Stimulated activated CD4-positive, alpha-beta T cell treated with anti-CD3 and anti-CD28 coated beads, Interleukin-1b, Interleukin-23, amount 100 ng/mL, for 24 hours (primary cell): Measurements from ENCODE around the gene THEM4.

Source experiments
- DNase-seq, 4 experiments: peaks; one replicate each; pipeline ENCODE4 v3.0.0-alpha.2; 2020; ENCODE audit warnings: low read depth in 4 of 4, low spot score in 1 of 4

THEM4 gene

DNA sequence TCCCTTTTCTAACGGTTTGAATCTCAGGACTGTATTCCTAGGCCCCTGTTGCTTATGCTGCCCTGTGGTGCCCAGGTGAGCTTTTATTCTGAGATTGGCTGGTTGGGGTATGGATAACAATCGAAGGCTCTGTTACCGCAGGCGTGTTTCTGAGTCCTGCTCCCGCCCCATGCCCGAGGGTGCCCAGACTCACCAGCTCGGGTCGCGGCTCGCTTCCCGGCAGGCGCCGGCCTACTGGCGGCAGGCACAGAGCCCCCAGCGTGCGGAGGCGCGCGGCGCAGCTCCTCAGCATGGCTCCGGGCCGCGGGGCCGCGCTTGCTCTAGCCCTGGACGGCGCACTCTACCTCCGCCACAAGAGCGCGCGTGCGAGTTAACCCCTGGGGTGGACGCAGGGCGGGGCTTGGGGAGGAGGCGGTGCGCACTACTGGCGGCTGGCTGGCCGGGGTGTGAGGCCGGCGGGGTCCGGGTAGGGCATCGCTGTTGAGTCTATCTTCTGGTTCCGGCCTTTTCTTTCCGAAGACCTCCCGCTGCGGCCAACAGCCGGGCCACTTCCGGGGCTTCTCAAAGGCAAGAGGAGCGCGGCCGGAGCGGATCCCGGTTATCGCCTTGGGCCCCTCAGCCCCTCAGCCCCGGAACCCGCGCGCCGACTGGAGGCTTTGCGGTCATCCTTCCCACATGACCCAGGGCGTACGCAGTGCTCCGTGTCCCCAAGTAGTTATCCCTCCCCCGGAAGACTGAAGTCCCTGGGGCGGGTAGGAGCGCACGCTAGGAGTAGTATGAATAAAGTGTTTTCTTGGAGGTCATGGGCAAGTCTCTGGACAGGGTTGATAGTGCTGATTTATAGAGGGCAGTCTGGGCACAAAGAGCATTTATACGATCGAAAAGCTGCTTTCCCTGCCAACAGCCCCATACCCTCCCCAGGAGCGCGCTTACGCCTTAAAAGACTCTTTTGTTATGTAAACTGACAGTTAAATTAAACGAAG lies at the start of gene THEM4:
Gene THEM4, minus strand, starts transcription at position 345 of the 983 bp plus-strand sequence. Its CDS starts 53 bp downstream, at position 292.
- DNase-seq: peak; percentile 91 to 96 (median 92)

DNA sequence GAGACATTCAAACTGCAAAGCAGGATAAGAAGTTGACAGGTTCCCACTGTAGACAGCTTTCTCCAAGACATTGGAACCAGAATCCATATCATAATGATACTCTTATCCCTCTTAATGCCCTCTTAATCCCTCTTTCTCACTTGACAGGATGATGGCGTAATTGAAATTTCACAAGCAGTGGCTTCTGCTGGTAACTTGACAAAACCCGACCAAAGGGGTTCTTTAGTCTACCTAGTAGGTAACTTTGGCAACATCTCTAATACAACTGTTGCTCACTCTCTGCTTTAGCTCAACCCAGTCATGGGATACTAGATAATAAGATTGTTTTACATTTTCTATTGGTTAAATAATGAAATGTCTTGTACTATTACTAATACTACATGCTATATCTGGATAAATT lies 49.6 kb upstream of the THEM4 start:
- no peak for DNase-seq

DNA sequence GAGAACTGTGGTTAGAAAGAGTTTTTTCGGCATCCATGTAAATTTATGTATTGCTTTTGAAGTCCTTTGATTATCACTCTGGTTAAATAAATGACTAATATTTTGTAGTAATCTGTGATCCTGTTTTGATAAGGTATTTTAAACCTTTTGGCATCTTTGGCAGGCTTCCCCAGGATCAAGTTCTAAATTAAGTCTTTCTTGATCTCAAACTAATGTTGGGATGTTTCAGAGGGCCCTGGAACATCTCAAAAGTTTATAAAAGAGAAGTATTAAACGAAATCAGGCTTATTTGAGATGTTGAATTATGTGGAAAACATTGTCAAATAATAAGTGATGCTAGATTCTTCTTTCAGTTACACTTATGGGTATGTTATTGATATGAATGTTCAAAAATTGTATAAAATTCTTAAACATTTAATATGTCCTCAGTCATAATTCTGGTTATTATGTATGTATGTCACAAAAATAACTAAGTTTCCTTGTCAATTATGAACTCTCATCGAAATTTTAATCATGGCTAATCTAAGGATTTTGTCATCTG lies 47.7 kb upstream of the THEM4 start:
- DNase-seq: no peak

DNA sequence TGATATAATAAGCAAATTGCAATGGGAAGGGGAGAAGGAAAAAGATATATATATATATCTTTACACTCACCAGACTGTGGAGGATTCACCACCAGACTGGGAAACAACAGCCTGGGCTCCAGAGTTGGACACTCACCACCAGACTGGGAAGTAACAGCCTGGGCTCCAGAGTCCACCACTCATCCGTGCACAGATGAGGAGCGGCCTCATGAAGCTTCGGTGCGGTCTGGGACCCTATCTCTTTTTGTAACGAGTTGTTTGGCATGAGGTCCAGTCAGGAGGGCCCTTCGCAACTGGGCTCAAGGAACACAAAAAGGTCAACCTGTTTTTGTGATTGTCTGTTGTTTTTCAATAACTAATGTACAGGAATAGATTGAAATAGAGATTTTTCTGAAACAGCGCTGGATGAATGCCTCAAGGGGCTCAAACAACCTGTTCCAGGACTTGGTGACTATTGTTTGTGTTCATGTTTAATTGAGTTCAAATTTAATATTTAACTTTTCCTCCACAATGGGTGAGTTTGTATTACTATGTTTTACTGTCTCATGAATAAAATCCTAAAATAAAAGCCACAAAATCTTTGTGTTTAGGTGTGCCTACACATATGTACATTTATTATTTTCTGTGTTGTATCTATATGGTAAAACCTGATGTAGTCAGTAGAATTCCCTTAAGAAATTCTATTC lies 44.2 kb upstream of the THEM4 start:
- DNase-seq: no peak

DNA sequence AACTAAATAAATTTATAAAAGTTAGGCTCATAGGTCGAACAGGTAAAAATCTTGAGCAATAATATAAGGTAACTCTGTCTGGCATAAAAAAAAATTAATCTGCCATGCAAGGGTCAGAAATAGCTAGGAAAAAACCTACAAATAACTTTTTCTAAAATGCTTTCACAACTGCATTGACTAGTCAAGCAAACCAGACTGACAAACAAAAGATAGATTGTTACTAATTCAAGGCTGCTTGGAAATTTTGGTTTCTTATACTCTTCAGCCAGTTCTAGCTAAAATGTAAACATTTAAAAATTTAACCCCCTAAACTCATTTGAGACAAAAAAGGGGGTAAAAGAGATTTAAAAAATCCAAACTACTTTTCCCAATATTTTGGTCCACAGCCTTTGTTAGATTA lies 43.5 kb upstream of the THEM4 start:
- no peak for DNase-seq

DNA sequence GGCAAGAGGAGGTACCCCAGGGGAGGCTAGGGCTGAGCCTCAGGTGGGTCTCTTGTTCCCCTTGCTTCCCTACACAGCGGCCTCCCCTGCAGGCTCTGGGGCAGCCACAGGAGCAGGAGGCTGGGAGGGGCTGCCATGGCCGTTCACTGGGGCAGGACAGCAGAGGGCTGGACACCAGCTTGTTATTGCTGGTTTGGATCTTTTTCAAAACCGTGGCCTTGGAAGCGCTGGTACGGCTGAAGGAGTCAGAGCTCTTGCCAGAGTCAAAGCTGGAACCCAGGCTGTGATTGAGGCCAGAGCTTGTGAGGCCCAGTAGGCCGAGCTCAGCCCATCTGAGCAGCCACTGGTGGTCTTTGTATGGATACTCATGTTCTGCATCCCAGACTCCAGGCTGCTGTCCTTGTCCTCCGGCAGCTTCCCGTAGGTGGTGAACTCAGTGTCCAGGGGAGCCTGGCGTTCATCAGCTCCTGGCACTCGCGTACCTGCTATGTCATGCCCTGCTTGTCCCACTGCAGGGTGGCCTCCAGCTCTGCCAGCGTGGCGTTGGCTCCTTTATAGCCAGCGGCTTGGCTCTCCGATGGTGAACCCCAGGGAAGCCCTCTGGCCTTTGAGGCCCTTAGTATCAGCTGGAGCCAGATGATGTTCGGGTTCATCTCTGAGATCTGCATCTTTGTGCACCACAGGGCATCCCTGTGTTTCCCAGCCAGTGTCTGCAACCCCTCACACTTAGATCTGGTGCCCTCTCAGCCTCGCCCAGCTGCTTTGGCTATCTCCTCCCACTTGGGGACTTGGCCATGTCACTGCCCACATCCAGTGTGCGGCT lies 40.3 kb upstream of the THEM4 start:
- DNase-seq: no peak

DNA sequence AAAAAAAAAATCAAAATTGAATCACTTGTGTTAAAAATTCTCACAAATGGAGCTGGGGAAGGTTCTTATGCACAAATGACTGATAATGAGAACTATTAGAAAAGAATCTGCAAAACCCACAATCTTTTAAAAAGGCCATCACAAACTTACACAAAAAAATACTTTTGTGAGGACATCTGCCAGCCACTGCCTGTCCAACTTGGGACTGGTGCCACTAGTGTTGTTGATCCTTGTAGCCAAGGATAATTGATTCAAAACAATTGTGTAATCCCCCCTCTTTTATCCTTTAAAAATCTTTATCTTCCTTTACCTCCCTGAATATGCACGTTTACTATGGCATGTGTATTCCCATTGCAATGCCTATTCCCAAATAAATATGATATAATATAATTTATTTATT lies 39.2 kb upstream of the THEM4 start:
- DNase-seq: no peak

DNA sequence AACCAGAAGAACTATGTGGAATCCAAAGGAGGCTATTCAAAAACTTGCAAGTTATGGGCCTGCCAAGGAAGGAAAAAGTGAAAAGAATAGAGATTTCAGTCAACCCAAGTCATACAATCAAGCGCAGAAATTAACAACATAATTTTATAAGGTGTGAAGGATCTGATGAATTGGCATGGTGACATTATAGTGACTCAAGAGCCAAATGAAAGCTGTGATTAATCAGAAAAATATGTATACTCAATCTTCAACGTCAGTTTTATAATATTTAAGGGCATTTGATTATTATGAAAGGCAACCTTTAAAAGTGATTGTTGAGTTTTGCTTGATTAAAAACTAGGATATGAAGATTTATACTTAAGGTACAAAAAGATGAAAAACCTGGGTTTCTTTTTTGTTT lies 37.8 kb upstream of the THEM4 start:
- DNase-seq: no peak

DNA sequence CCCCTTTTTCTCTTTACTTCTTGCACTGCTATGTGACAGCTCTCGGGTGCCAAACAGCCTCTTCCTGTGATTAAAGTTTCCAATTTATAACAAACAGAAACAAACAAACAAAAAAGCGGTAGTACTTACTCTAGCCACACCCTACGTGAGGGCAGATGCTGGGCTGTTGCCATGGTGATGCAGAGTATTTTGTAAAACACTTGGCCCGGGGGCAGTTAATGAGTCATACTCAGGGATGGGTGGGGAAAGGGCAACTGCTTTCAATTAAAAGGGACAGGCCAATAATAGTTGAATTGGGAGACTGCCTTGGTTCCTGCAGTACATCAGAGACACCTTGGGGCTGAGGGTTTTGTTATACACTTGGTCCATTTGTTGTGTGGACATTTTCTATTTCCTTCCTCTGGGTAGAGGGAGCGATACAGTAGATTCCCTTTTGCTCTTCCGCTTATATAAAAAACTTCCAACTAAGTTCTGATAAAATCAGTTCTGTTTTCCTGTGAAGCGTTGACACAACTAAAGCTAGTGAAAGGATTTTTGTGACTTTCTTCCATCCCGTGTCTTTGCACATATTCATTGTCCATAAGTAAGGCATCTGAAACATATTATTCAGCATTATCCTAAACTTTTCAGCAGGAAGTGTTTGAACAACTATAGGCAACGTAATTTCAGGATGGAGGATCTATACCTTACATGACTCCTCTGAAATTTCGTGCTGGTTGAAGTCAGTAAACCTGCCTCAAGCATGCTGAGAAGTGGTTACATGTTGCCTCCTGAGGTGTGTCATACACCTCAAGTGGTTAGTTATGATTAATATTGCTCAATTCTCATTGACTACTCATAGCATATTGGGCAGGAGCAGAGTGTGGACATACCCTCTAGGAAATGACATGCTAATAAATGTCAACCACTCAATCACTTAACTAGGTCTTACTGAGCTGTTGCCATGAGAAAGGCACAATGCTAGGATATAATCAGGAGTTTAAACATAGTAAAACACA lies 36.7 kb upstream of the THEM4 start:
- peak; percentile 17 to 45 (median 40) for DNase-seq

DNA sequence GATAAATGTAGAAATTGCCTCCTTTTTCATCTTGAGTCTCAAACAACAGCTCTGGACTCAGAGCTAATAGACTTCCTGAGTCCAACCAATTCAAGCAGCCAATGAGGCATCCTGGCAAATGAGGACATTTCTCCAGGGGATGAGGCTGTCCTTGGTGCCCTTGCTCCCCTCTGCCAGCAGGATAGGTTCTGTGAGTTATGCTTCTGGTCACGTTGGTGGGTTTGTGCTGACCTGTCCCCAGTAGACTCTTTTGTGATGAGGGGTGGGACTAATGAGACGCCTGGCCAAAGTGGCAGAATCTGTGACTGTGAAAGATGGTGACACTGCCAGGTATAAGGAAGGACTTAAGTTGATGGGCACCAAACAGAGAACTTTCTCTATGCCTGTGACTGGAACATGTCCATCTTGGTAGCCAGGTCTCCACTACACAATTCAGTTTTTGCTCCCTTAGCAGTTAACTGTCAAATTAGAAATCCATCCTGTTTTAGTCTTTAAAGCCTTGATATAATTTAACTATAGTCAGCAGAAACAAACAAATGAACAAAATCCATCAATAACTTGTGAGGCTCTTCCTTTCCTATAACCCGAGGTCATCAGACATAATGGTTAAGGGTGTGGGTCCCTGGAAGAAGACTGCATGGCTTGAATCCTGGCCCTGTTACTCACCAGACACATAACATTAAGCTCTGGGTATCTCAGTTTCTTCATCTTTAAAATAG lies 35.7 kb upstream of the THEM4 start:
- no peak for DNase-seq

DNA sequence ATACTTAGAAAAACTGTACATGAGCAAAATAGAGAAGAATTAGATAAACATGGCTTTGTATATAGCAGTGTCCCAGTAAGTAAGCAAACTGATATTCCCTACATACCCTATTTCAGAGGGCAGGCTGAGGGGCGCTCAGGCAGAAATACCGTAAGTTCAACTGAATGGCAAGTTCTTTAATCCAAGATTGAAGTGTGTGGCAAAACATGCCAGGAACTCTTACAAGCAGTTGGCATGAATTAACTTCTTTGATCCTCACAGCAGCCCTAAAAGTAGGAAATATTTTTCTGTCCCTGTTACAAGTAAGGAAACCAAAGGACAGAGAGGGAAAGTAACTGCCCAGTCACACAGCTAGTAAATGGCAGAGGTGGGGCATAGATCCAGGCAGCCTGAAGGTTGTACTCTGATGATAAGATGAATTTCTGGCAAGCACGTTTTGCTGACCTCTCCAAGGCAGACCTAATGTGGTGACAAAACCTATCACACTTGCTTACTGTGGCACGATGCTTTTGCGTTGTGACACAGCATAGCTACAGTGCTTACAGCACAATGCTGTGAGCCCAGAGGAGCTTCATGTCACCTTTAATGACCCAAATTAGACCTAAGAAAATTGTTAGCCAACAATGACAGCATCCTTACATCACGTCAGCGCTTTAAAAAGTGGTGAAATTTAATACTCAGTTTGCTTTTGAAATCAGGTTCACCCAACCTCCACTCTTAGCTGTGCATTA lies 35.0 kb upstream of the THEM4 start:
- DNase-seq: no peak

DNA sequence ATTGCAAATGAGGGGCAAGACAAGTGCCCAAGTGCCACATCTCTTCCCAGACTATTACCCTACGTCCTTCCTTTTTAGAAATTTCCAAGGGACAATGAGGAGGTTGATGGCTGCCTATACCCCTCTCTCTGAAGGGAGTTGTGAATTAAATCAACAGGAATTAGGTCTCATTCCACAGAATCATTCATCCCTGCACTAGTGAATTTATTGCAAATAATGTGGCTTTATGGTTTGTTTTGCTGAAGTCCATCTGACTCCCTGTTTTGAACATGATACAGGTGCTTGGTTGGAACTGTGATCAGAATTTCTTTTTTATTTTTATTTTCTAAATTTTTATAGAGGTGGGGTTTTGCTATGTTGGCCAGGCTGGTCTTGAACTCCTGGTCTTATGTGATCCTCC lies 34.3 kb upstream of the THEM4 start:
- no peak for DNase-seq

DNA sequence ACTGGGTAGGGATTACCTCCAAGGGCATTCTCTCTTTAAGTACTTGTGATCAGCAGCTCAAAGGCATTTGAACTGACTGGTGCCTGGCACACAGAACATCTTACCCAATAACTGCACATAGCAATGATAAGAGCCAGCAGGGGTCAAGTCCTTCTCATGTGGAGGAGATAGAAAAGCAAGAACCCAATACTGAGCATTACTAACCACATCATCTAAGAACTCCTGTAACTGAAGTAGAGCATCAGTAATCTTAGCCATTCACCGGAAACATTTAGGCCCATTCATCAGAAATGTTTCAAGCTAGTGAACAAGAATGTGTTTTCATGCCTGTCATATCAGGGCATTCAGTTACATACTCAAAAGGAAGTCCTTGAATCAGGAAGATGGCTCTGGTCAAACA lies 33.6 kb upstream of the THEM4 start:
- DNase-seq: no peak

DNA sequence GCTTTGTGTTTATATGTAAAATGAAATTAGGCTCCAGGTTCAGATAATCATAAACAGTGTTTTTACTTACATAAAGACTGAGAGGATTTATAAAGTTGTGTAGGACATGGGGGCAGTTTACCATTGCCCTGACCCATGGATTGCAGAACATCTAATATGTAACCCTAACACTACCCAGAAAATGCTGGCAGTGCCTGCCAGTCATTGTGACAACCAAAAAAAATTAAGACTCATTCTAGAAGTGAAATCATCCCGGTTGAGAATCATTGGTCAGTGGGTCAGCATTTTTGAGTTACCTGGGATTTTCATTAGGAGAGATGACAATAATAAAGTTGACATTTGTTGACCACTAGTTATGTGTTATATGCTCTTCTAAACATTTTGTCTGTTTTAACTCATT lies 31.2 kb upstream of the THEM4 start:
- DNase-seq: no peak

DNA sequence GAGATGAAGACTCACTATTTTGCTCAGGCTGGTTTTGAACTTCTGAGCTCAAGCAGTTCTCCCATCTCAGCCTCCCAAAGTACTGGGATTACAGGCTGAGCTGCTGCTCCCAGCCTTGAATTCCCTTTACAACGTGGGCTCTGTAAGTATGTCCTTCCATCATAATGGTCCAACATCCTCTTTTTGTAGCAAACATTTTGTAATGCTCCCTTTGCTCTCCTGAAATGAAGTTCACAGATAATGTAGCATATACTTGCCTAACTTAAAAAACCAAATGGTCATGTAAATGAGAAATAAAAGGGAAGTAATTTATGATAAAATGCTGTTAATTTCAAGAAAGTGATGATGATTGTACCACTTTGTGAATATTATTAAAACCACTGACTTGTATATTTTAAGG lies 30.5 kb upstream of the THEM4 start:
- no peak for DNase-seq

DNA sequence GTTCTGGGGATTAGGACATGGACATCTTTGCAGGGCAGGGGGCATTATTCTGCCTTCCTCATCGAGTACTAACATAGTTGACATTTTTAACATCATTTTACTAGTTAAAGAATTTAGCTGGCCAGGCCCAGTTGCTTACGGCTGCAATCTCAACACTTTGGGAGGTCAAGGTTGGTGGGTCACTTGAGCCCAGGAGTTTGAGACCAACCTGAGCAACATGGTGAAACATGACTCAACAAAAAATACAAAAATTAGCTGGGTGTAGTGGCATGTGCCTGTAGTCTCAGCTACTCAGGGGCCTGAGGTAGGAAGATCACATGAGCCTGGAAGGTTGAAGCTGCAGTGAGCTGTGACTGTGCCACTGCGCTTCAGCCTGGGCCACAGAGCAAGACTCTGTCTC lies 29.8 kb upstream of the THEM4 start:
- DNase-seq: no peak

DNA sequence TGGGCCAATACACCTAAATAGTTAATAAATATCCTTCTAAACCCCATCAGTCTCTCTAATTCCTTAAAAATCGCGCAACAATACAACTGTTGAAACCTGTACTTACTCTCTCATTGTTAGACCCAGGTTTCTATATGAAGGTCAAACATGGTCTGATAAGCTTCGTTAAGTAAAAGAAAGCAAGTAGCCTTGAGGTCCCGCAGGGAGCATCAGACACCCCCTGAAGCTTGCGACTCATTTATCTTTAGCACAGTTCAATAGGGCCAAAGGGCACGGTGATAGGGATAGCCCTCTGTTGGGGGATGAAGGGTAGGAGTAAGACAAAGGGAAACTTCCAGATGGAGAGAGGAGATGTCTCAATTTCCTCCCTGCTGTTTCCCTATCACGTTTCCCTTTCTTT lies 27.3 kb upstream of the THEM4 start:
- DNase-seq: no peak

DNA sequence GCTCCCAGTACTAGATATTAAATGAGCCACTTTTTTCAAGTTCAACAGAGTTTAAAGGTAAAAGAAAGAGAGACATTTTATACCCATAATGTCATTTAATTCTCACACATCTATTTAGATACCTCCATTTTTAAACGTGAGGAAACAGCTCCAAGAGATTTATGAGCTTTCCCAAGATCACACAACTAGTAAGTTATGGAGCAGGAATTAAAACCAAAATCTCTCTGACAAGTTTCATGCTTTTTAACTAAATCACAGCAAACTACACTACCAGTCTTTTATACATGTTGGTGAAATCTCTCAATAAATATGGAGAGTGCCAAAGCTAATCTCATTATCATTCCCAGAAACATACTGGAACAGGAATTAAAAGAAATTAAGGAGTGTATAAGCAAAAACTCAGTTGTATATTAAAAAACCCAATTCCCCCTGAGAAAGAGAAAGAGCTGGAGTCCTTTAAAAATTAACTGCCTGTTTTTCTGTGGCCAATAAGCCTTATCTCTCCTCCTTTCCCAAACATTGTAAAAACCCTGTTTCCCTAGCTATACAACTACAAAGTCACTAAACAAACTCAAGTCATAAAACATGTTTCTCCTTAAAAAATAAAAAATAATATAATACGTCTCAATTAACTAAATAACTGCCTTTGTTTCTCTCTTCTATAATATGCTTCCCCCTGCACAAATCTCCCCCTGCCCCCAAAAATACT lies 26.7 kb upstream of the THEM4 start:
- no peak for DNase-seq
